PC-3 (cell line): ENCODE measurements around the gene VSIG2. TPM values are rescaled to one million over a fixed set of nuclear protein-coding genes. Genes with fewer than 3 reads are reported as not detected.
A peak's percentile ranks its signal among the peaks of the same experiment; 100 is the strongest.

Experiments
- ATAC-seq: fragments of 200-7000 bp; cut with Tn5 transposase; 2 replicates; pipeline ENCODE4 v1.9.1; 2020; ENCODE audit warnings: mild to moderate bottlenecking, moderate library complexity
- BruUV-seq: library from RNA; stranded (reverse); fragments of 400-500 nt; replicated peaks from 2 replicates; lab custom pipeline; 2021; lab: Mats Ljungman, UMichigan
- CTCF ChIA-PET: fragments of 300-600 bp; sonication (Branson Sonifier 250); formaldehyde crosslinking; loops from one replicate; lab custom pipeline; 2022; ENCODE audit warnings: antibody characterized with exemption; lab: Charles Lee
- POLR2A ChIA-PET: fragments of 300-600 bp; sonication (Branson Sonifier 250); formaldehyde crosslinking; loops from one replicate; lab custom pipeline; 2022; ENCODE audit warnings: antibody characterized with exemption; ENCODE audit not compliant: unreplicated experiment; lab: Charles Lee
- DNase-seq: peaks from one replicate; pipeline ENCODE4 v3.0.0-alpha.2; 2015
- H2AFZ ChIP-seq: fragments of 300-600 bp; sonication (generic); 2 replicates; pipeline ENCODE4 v1.6.0; 2016; ENCODE audit warnings: antibody characterized with exemption, low read length
- H3F3A ChIP-seq: fragments of 300-600 bp; sonication (generic); one replicate; pipeline ENCODE4 v1.6.0; 2017; ENCODE audit warnings: antibody characterized with exemption, low read length, control low read depth, mild to moderate bottlenecking; ENCODE audit not compliant: unreplicated experiment
- H3K27ac ChIP-seq: fragments of 300-600 bp; sonication (generic); 2 replicates; pipeline ENCODE4 v1.5.1; 2016; ENCODE audit warnings: mild to moderate bottlenecking, low read length
- H3K27me3 ChIP-seq: fragments of 300-600 bp; sonication (generic); 2 replicates; pipeline ENCODE4 v1.6.1; 2016; ENCODE audit warnings: low read length, mixed read lengths
- H3K36me3 ChIP-seq: fragments of 300-600 bp; sonication (generic); 2 replicates; pipeline ENCODE4 v1.6.1; 2016; ENCODE audit warnings: low read depth, mixed run types, low read length, mixed read lengths
- H3K4me1 ChIP-seq: fragments of 300-600 bp; sonication (generic); 2 replicates; pipeline ENCODE4 v1.5.1; 2016; ENCODE audit warnings: low read length; ENCODE audit not compliant: insufficient read depth
- H3K4me2 ChIP-seq: fragments of 300-600 bp; sonication (generic); 2 replicates; pipeline ENCODE4 v1.6.0; 2016; ENCODE audit warnings: low read length
- H3K4me3 ChIP-seq: fragments of 300-600 bp; sonication (generic); 2 replicates; pipeline ENCODE4 v1.5.1; 2016; ENCODE audit warnings: mild to moderate bottlenecking, low read length, mixed read lengths
- H3K79me2 ChIP-seq: fragments of 300-600 bp; sonication (generic); 2 replicates; pipeline ENCODE4 v1.6.1; 2017; ENCODE audit warnings: low read length, mixed read lengths
- H3K9ac ChIP-seq: fragments of 300-600 bp; sonication (generic); 2 replicates; pipeline ENCODE4 v1.6.0; 2016; ENCODE audit warnings: mild to moderate bottlenecking, low read length
- H3K9me2 ChIP-seq: fragments of 300-600 bp; sonication (generic); replicated peaks from 2 replicates; pipeline ENCODE4 v1.6.1; 2016; ENCODE audit warnings: mixed run types, low read length, mixed read lengths
- H3K9me3 ChIP-seq: fragments of 300-600 bp; sonication (generic); 2 replicates; pipeline ENCODE4 v1.6.1; 2016; ENCODE audit warnings: low read length, mixed read lengths
- H4K20me1 ChIP-seq: fragments of 300-600 bp; sonication (generic); 2 replicates; pipeline ENCODE4 v1.6.1; 2016; ENCODE audit warnings: low read length, mixed read lengths
- EZH2 ChIP-seq: fragments of 300-600 bp; sonication (generic); IDR thresholded peaks from one replicate; pipeline ENCODE4 v1.6.1; 2017; ENCODE audit warnings: antibody characterized with exemption, mild to moderate bottlenecking, low read length; ENCODE audit not compliant: unreplicated experiment
- EZH2phosphoT487 ChIP-seq: fragments of 300-600 bp; sonication (generic); IDR thresholded peaks from 2 replicates; pipeline ENCODE4 v1.6.1; 2018; ENCODE audit warnings: mild to moderate bottlenecking, antibody characterized with exemption, low read length, borderline replicate concordance
- intact Hi-C: fragments of 100-400 bp; cut with micrococcal nuclease; formaldehyde crosslinking; loops from 2 replicates; pipeline ENCODE4 v1.9.0; 2023
- total RNA-seq: library from RNA; depleted of rRNA; stranded (reverse); fragments of >200 nt; gene quantifications from 2 replicates; pipeline ENCODE4 v1.2.3, GENCODE V29; 2014
- TF ChIP-seq, protein P1 (sequence below): fragments of 300-600 bp; sonication (generic); conservative IDR thresholded peaks from 2 replicates; pipeline ENCODE4 v1.5.1; 2017; ENCODE audit warnings: antibody characterized with exemption, low read depth, mild to moderate bottlenecking, low read length

VSIG2 gene
- total RNA-seq, 1 experiment from 2014 or later, result not detected

DNA sequence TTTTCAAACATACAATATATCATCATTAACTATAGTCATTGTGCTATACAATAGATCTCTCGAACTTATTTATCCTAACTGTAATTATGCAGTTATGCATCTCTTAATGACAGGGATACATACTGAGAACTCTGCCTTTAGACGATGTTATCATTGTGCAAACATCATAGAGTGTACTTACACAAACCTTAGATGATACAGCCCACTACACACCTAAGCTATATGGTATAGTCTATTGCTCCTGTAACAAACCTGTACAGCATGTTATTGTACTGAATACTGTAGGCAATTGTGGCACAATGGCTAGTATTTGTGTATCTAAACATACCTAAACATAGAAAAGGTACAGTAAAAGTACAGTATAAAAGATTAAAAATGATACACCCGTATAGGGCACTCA is 39.7 kb downstream of the VSIG2 start:
- intact Hi-C loops, result no loop called here
- no peak overlapping the region for H3K4me3 ChIP-seq
- no peaks in the 10 kb centered on the region for H3F3A ChIP-seq
- no peak overlapping the region for H3K4me2 ChIP-seq
- H3K36me3 ChIP-seq, result no peaks in the 10 kb centered on the region
- no TSS peak for BruUV-seq
- TF ChIP-seq EZH2phosphoT487, result no peak
- ChIA-PET CTCF (no interaction called here), POLR2A (no interaction called here)
- H3K4me1 ChIP-seq, result peaks cover 1% of the 10 kb centered on the region
- no peaks in the 10 kb centered on the region for H3K9me3 ChIP-seq
- H3K79me2 ChIP-seq, result no peaks in the 10 kb centered on the region
- DNase-seq, result peak; percentile 8
- no peaks in the 10 kb centered on the region for H4K20me1 ChIP-seq
- H3K9me2 ChIP-seq, result 0 out of 2 replicates have a peak, but pooled peaks cover 4% of the 10 kb centered on the region
- no peak overlapping the region for H3K27ac ChIP-seq
- H2AFZ ChIP-seq, result no peak overlapping the region
- H3K27me3 ChIP-seq, result no peaks in the 10 kb centered on the region
- ATAC-seq, result peak; percentile 65
- H3K9ac ChIP-seq, result no peak overlapping the region

DNA sequence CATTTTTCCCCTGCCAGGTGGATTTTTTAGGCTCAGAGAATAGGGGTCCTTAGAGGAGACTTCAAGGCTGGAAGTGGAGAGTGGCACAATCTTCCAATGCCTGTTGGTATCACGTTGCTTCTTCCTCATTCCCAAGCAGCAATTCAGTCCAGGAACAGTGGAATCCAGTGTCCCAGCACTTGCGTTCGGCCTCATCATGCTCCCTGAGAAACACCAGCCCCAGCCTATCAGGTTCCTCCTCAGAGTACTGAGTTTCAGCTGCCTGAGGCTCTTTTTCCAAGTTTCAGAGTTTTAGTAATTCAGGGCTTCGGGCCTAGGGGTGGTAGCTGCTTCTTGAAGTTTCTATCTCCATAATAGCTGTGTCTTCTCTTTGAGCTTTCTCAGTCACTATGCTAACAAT is 44.2 kb downstream of the VSIG2 start:
- DNase-seq (peak; percentile 39), ATAC-seq (no peak)
- peak overlapping the region; percentile 38 for H2AFZ ChIP-seq
- no peaks in the 10 kb centered on the region for H3K79me2 ChIP-seq
- H3K27ac ChIP-seq, result no peak overlapping the region
- no peak overlapping the region for H3K9ac ChIP-seq
- no peaks in the 10 kb centered on the region for H3K4me1 ChIP-seq
- TF ChIP-seq, protein P1, sequence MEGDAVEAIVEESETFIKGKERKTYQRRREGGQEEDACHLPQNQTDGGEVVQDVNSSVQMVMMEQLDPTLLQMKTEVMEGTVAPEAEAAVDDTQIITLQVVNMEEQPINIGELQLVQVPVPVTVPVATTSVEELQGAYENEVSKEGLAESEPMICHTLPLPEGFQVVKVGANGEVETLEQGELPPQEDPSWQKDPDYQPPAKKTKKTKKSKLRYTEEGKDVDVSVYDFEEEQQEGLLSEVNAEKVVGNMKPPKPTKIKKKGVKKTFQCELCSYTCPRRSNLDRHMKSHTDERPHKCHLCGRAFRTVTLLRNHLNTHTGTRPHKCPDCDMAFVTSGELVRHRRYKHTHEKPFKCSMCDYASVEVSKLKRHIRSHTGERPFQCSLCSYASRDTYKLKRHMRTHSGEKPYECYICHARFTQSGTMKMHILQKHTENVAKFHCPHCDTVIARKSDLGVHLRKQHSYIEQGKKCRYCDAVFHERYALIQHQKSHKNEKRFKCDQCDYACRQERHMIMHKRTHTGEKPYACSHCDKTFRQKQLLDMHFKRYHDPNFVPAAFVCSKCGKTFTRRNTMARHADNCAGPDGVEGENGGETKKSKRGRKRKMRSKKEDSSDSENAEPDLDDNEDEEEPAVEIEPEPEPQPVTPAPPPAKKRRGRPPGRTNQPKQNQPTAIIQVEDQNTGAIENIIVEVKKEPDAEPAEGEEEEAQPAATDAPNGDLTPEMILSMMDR, result no peak
- TF ChIP-seq EZH2phosphoT487, result no peak
- no peak for TF ChIP-seq EZH2
- no peaks in the 10 kb centered on the region for H3F3A ChIP-seq
- BruUV-seq, result no TSS peak
- peak overlapping the region; percentile 21 for H3K4me2 ChIP-seq
- H3K9me2 ChIP-seq, result 0 out of 2 replicates have a peak, but pooled peaks cover 4% of the 10 kb centered on the region
- H3K9me3 ChIP-seq, result no peaks in the 10 kb centered on the region
- POLR2A ChIA-PET, result no interaction called here
- H3K4me3 ChIP-seq, result no peak overlapping the region
- intact Hi-C loops, result no loop called here
- H3K36me3 ChIP-seq, result no peaks in the 10 kb centered on the region
- CTCF ChIA-PET, result no interaction called here
- H4K20me1 ChIP-seq, result no peaks in the 10 kb centered on the region
- 0 out of 2 replicates have a peak, but pooled peaks cover 3% of the 10 kb centered on the region for H3K27me3 ChIP-seq

DNA sequence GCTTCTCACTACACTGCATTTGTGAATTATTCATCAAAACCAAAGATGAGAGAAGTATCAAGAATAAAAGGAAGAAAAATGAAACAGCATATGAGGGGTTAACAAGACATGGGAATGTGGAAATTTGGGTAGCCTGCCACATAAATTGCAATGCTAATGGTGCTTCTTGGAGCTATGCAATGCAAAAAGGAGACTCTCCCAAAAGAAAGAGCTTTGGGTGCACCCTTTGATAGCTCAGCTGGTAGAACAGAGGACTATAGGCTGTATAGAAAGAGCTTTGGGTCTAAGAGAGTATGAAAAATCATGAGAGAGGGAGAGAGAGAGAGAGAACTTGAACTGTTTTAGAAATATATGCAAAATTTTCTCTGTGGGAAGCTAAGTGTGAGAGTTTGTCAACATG is 52.0 kb downstream of the VSIG2 start:
- TF ChIP-seq EZH2 (no peak), EZH2phosphoT487 (no peak)
- TF ChIP-seq, protein P1, result no peak
- no TSS peak for BruUV-seq
- no peak for ATAC-seq
- H3F3A ChIP-seq, result no peaks in the 10 kb centered on the region
- no peak overlapping the region for H3K9ac ChIP-seq
- no peaks in the 10 kb centered on the region for H3K36me3 ChIP-seq
- ChIA-PET POLR2A (interaction anchor here (0.6 kb wide), 1 partner anchor 10 kb away, joined by 13 read pairs; no protein-coding TSS in a partner anchor), CTCF (no interaction called here)
- no peak overlapping the region for H2AFZ ChIP-seq
- H3K4me2 ChIP-seq, result no peak overlapping the region
- DNase-seq, result no peak
- peaks cover 9% of the 10 kb centered on the region for H3K27me3 ChIP-seq
- no peaks in the 10 kb centered on the region for H3K9me2 ChIP-seq
- intact Hi-C loops, result no loop called here
- H3K4me3 ChIP-seq, result no peak overlapping the region
- H4K20me1 ChIP-seq, result no peaks in the 10 kb centered on the region
- no peaks in the 10 kb centered on the region for H3K4me1 ChIP-seq
- H3K79me2 ChIP-seq, result no peaks in the 10 kb centered on the region
- H3K9me3 ChIP-seq, result no peaks in the 10 kb centered on the region
- H3K27ac ChIP-seq, result no peak overlapping the region
